Renal cortex interstitium (tissue), 3 donors: ENCODE data around the gene ZCWPW1. TPM values are rescaled to one million over a fixed set of nuclear protein-coding genes. Genes with fewer than 3 reads are reported as not detected.

Source experiments
- polyA plus RNA-seq, 3 donors: library from polyadenylated mRNA; unstranded; fragments of 120-200 nt; gene quantifications; one replicate each; pipeline ENCODE4 v1.2.1, GENCODE V29; 2013; ENCODE audit not compliant: insufficient read length in 3 of 3

Gene ZCWPW1
- polyA plus RNA-seq, 3 donors: 4.7 to 7.5 (median 5.9) TPM

Other genes with a start within 250 kb of the ZCWPW1 start
- gene PVRIG, start 208.8 kb downstream of the ZCWPW1 start, polyA plus RNA-seq: 1 to 10 TPM; 2.2 to 6.6 (median 5.2) TPM
- gene SPDYE3, start 121.0 kb downstream of the ZCWPW1 start, polyA plus RNA-seq: 1 to 10 TPM; 6.8 to 9.0 (median 8.0) TPM
- 10 to 100 TPM; 36.0 to 58.2 (median 37.6) TPM for gene PILRB, start 70.6 kb downstream of the ZCWPW1 start, polyA plus RNA-seq
- 1 to 10 TPM; 4.7 to 8.0 (median 6.6) TPM for gene PILRA, start 55.2 kb downstream of the ZCWPW1 start, polyA plus RNA-seq
- 10 to 100 TPM; 50.6 to 65.3 (median 54.1) TPM for gene MEPCE, start 1.1 kb upstream of the ZCWPW1 start, polyA plus RNA-seq
- gene PPP1R35, start 7.8 kb upstream of the ZCWPW1 start, polyA plus RNA-seq: 10 to 100 TPM; 14.8 to 20.9 (median 19.5) TPM
- gene SPACDR, start 35.6 kb upstream of the ZCWPW1 start, polyA plus RNA-seq: 1 to 10 TPM in 2 of 3 donors, under 1 TPM in 1; 0.99 to 2.0 (median 1.4) TPM
- 10 to 100 TPM; 30.9 to 52.8 (median 49.4) TPM for gene TSC22D4, start 50.5 kb upstream of the ZCWPW1 start, polyA plus RNA-seq
- gene NYAP1, start 55.2 kb upstream of the ZCWPW1 start, polyA plus RNA-seq: 1 to 10 TPM; 1.6 to 2.9 (median 2.4) TPM
- gene AGFG2, start 110.5 kb upstream of the ZCWPW1 start, polyA plus RNA-seq: 10 to 100 TPM in 2 of 3 donors, 1 to 10 TPM in 1; 9.2 to 13.6 (median 13.1) TPM
- 1 to 10 TPM; 4.6 to 9.9 (median 7.5) TPM for gene SAP25, start 145.2 kb upstream of the ZCWPW1 start, polyA plus RNA-seq
- gene LRCH4, start 157.4 kb upstream of the ZCWPW1 start, polyA plus RNA-seq: 10 to 100 TPM; 28.7 to 56.4 (median 46.5) TPM
- gene FBXO24, start 157.6 kb upstream of the ZCWPW1 start, polyA plus RNA-seq: 1 to 10 TPM; 1.7 to 2.5 (median 1.7) TPM
- gene PCOLCE, start 173.7 kb upstream of the ZCWPW1 start, polyA plus RNA-seq: 100 to 1,000 TPM in 2 of 3 donors, 10 to 100 TPM in 1; 92.2 to 146 (median 141) TPM
- gene MOSPD3, start 183.8 kb upstream of the ZCWPW1 start, polyA plus RNA-seq: 10 to 100 TPM; 20.6 to 31.9 (median 28.8) TPM
- gene TFR2, start 212.8 kb upstream of the ZCWPW1 start, polyA plus RNA-seq: 1 to 10 TPM in 1 of 3 donors, under 1 TPM in 2; 0.95 to 1.1 (median 0.98) TPM
- gene ACTL6B, start 227.7 kb upstream of the ZCWPW1 start, polyA plus RNA-seq: not detected
- gene GNB2, start 245.0 kb upstream of the ZCWPW1 start, polyA plus RNA-seq: 100 to 1,000 TPM; 173 to 224 (median 197) TPM